Hepatic stellate cell (primary cell): ENCODE measurements around the gene IL3.

ENCODE experiments used
- DNase-seq: peaks from one replicate; pipeline ENCODE4 v3.0.0; 2011; ENCODE audit warnings: low spot score

The IL3 gene

GRCh38 chr5:132056610-132057497 lies 3.6 kb upstream of the IL3 start:
- DNase-seq, result peak; percentile 2

GRCh38 chr5:132057498-132058255 lies 2.8 kb upstream of the IL3 start:
- peak; percentile 3 for DNase-seq

- DNase-seq, result no peak
These were observed 1.8 kb upstream of the IL3 start for GRCh38 chr5:132058646-132059042.

DNA sequence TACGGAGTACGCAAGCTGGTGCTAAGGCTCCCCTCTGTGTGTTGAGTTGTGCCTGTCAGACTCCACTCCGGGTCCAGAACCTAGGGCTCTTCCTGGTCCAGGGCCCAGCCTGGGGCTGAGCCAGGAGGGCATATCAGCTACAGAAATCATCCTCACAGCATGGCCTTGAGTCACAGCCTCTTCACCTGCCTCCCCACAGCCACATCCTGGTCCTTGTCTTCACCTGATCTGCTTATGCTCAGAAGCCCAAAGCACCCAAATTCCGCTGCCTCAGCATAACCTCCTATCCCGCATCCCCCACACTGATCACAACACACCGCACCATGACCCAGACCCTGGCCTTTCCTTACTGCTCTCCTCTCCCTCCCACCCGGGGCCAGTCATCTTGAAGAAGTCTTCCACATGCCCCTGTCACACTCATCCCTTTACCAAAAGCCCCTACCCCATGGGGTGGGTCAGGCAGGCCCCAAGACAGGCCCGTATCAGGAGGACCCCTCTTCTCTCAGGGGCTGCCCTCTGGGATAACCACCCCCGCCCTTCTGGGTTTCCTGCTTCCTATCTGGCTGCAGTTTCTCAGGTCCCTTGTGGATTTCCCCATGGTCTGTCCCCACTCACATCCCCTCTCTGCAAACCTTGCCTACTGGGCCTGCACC lies 1.3 kb upstream of the IL3 start:
- no peak for DNase-seq

DNA sequence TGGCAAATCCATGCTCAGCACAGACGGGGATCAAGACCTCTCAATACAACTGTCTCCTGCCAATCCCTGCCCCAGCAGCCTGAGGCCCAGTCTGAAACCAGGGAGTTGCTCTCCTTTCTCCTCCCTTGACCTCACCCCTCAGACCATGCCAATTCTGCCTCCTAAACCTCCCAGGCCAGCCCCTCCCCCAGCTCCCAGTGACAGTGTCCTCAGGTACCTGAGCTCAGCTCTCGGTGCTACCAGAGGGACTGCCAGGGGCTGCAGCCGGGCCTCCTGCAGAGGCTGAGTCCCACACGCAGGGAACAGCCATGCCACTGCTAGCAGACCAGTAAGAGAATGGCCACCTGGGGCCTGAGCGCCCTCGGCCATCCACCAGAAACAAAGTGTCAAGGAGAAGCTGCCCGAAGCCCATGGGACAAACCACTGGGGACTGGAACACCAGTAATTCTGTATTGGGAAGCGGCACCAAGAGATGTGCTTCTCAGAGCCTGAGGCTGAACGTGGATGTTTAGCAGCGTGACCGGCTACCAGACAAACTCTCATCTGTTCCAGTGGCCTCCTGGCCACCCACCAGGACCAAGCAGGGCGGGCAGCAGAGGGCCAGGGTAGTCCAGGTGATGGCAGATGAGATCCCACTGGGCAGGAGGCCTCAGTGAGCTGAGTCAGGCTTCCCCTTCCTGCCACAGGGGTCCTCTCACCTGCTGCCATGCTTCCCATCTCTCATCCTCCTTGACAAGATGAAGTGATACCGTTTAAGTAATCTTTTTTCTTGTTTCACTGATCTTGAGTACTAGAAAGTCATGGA lies 557 bp upstream of the IL3 start:
- DNase-seq, result no peak

DNA sequence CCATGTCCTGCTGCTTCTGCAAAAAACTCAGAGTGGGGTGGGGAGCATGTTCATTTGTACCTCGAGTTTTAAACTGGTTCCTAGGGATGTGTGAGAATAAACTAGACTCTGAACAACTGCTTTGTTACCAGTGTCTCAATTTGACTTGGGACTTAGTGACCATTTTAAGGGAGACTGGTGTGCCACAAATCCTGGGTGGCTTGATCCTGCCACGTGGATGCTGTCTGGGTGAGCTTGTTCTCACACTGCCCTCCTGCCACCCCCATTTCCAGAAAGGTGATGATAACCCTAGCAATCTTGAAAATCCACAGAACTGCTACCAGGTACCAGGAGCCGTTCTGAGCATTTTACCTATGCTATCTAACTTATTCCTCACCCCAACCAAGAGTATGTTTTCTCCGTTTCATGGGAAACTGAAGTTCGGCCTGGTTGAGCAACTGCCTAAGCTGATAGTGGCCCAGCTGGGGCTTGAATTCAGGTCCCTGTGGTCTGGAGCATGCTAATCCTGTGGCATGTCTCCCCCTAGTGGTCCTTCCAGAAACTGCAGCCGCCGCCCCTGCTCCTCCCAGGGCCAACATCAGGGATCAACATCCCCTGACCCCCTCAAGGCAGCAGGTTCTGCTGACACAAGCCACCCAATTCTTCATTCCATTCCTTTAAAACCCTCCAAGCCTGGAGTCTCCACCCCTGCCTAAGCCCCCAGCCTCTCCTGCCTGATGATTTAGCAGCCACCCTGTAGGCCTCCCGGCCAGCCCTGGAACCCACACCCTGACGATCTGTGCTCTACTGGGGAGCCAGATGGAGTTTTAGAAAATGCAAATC lies 2.8 kb downstream of the IL3 start:
- peak; percentile 86 for DNase-seq

DNA sequence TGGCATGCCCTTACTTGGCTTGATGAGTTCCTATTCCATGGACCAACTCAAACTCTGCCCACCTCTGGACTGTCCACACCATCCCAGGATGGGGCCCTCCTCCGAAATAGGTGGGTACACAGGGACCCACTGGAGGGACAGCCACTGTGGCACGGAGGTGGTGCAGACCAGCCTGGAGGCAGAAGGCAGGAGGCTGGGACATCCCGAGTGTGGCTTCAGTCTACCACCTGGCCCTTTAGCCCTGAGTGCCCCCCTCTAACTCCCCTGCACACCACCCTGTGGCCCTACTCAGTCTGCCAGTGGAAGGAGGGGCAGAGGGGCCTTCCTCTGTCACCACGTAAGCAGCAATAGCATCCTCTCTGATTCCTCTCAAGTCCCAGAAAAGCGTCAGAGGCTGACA lies 3.7 kb downstream of the IL3 start:
- DNase-seq, result no peak

DNA sequence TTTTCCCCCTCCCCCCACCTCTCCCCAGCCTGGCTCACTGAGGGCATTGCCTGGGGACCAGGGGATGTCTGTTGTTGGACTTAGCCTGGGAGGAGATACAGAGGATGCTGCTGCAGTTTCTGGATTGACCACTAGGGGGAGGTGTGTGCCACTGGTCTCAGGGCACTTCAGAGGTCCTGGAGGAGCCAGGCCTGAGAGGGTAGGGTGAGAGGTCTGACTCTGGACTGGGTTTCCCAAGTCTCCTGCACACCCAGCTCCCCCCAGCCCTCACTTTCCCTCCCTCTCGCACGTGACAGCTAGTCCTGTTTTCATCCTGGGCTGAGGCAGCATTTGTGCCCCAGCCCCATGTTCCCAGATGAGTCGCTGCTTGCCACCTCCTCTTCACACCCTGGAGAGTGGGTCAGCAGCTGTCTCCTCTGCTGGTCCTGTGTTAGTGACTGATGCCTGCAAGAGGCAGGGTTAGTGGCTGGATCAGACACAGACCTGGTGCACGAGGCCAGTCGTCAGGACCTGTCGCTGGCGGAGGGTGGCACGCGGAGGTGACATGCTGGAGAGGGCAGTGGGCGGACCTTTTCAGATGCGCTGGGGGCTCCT lies 4.4 kb downstream of the IL3 start:
- peak; percentile 87 for DNase-seq

- peak; percentile 85 for DNase-seq
These were observed 5.0 kb downstream of the IL3 start for GRCh38 chr5:132065351-132065937.

DNA sequence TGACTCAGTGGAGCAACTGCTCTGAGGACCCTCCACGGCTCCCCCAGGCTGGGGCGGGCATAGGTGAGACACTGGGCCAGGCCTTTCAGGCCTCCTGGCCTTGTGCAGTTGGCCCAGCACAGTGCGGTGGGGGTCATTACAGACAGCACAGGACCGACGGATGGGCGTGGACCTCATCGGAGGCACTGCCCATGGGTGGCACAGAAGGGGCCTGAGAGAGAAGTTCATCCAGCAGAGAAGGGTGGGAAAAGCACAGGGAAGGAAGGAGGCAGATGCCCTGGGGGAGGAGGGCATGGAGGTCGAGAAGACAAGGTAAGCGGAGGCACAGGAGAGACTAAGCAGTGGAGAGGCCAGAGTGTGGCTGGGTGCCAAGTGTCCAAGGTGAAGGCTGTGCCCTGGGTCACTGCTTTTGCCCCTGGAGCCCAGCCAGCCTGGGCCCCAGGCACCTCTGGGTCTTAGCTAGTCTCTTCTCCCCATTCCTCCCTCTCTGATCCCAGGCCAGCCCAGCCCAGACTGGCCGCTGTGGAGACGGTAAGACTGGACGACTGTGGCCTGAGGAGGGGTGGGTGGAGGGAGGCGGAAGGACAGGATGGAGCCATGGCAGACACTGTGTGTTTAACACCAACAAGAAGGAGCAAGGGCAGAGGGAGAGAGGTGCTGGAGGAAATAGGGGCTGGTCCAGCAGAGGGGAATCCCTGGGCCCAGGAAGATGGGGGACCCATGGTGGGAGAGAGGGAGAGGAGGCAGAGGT lies 5.7 kb downstream of the IL3 start:
- no peak for DNase-seq

- no peak for DNase-seq
These were observed 6.4 kb downstream of the IL3 start for GRCh38 chr5:132066871-132067270.

DNA sequence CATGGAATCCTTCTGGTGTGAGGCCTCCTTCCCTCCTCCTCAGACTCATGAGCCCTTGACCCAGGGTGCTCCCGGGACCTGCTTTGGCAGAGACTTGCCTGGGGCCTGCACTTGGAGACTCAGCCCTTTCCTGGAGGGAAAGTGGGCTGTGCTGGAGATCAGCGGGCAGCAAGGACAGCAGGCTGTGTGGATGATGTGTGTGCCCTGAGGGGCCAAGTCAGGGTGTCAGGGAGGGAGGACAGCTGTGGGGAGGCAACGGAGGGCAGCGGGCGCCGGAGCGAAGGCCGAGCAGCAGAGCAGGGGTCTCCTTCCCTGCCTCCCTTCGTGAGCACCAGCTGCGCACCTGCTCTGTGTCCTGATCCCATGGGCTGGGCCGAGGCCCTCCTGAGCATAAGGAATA lies 7.0 kb downstream of the IL3 start:
- DNase-seq, result no peak

DNA sequence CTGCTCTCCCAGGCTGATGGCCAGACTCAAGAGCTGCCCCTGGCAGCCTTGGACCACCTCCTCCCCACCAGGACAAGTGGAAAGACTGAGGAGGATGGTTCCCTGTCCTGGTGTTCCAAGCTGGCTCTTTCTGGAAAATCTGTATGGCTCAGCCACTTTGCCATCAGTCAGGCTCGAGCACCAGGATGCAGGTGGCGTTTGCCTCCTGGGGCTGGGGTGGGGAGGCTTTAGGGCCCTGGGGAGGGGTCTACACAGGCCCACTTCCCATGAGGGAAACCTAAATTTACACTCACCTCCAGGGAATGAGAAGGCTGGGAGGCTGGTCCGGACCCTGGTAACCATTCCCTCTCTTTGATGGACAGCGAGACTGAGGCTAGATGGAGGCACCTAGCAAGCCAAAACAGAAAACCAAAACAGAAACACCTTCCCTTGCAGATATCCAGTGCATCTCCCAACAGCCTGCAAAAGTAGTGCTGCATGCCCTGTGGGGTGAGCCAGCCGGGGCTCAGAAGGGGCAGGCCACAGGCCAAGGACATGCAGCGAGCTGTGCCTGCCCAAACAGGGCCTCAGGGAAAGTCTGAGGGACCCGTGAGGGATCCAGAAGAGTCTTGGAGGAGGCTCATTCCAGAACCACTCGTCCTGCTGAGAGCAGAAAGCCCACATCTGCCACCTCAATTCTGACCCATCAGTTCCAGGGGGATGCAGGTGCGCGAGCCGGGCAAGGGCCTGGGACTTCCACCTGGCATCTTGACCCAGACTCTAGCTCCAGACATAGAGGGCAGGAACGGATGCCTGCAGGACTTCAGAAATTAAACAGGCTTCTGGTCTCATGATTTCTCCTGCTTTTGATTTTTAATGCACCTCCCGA lies 7.7 kb downstream of the IL3 start:
- DNase-seq, result no peak

GRCh38 chr5:132069561-132069960 lies 9.1 kb downstream of the IL3 start:
- DNase-seq, result no peak

GRCh38 chr5:132069994-132070393 lies 9.5 kb downstream of the IL3 start:
- DNase-seq, result no peak

DNA sequence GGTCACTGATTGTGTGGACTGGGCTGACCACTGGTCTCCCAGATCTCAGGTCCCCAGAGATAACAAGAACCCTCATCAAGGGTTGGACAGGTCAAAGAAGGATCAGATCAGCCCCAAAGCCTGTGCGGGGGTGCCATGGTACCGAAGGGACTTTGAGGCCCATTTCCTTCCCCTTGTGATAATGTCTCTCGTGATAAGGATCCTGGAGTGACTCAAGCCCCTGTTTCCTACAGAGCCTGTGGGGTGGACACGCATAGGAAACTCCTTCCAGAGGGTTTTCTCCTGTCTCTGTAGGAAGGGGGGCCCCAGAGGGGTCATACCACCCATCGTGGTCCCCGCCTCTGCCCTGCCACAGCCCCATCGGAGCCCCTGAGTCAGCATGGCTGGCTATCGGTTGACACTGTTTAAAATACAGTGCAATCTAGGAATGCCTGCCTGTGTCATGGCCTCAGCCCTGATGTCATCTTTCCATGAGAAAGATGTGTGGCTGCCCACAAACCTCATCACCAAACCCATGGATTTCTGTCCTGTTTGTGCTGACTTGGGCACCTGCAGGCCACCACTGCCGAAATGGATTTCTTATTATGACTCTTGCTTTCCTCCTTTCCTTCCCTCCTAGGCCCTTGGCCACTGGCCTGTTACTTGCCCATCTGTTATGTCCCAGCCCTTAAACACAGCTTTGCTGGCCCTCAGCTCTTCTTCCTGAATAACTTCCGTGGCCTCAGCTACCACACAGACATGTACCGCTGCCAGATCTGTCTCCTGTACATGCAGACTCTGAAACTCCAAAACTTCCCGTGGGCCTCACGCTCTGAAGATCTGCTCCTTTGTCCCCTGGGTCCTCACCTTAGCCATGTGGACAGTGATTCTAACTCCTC lies 10.2 kb downstream of the IL3 start:
- DNase-seq, result peak; percentile 82

- DNase-seq, result no peak
These were observed 10.9 kb downstream of the IL3 start for GRCh38 chr5:132071338-132071707.

GRCh38 chr5:132072070-132072469 lies 11.6 kb downstream of the IL3 start:
- no peak for DNase-seq
